ENCODE measurements around the gene OR5I1.
"Not testable (repeated sequence)": the region's sequence is repeated elsewhere in the genome, so short reads cannot be mapped to it uniquely, and the experiment has no call there.

The OR5I1 gene

DNA sequence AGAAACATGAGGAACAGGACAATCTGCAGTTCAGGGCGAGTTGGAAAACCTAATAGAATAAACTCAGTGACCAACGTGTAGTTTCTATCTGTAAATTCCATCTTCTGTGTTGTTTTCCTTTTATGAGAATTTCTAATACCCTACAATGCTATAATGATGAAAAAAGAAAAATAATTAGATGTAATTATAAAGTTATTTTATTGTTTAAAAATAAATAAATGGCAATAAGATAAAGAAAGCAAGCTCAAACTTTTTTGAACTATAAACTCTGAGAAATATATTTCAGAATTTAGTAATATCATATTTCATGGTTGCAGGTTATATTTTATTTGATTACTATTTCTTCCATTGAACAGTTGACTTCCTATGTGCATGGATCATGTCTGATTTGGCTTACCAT lies at the start of gene OR5I1:
Gene OR5I1 (minus strand): TSS at position 101 of the 400 bp plus-strand sequence. CDS start 0 bp downstream, at position 101.
- peaks cover 8% of the 10 kb centered on the region for H3K9me3 Mint-ChIP-seq
- DNase-seq (ENCODE audit: low spot score in 2 of 2) = no peak
- H3K4me1 Mint-ChIP-seq = no peaks in the 10 kb centered on the region
- H3K27ac Mint-ChIP-seq = no peak within 1 kb of the TSS
- ATAC-seq = no peak
- no peaks in the 10 kb centered on the region for H3K36me3 Mint-ChIP-seq
- no peak within 1 kb of the TSS for H3K4me3 Mint-ChIP-seq

DNA sequence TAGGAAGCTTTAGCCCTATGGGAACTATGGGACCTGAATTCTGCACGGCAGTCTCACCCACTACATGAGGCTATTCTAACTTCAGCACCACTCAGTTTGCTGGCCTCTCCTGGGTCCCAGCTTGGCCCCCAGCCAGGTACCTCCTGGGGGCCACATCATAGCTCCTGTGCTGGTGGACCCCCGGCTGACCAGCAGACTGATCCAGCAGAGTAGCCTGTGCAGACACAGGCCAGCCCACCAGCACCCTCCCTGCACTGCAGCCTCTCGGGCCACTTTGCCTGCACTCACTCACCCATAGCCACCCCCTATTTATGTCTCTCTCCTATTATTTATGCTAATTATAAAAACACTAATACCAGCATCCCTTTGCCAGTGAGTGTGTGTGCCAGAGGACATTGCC lies 34.7 kb upstream of the OR5I1 start:
- Mint-ChIP-seq H3K9me3 (peaks cover 19% of the 10 kb centered on the region), H3K27ac (no peak overlapping the region), H3K36me3 (no peaks in the 10 kb centered on the region), H3K4me1 (no peaks in the 10 kb centered on the region), H3K4me3 (no peak overlapping the region)
- ATAC-seq = peak; percentile 37
- no peak for DNase-seq (ENCODE audit: low spot score in 2 of 2)

DNA sequence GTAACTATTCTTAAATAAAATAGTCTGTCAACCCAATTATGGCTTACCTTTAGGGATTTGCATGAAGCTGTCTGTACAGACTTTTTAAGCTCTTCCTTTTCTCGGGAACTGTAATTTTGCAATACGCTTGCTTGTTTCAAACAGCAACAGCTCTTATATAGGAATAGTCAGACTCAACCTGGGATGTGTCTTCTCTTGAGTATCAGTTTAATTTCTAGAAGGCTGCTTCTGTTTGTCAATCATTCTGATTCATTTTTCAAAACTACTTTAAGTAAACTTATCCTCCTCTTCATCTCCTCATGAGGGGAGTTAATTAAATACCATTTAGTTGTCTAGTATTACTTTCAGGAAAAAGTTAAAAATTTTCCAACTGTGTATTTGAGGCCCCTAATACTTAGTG lies 33.6 kb upstream of the OR5I1 start, which contains the start of gene OR10AG1:
Gene OR10AG1 (minus strand): TSS at position 101 of the 400 bp plus-strand sequence. CDS start 38 bp downstream, at position 63.
- ATAC-seq = no peak
- Mint-ChIP-seq H3K4me3 (no peak within 1 kb of the TSS), H3K27ac (no peak within 1 kb of the TSS), H3K36me3 (no peaks in the 10 kb centered on the region), H3K9me3 (peaks cover 22% of the 10 kb centered on the region), H3K4me1 (no peaks in the 10 kb centered on the region)
- DNase-seq (ENCODE audit: low spot score in 2 of 2) = no peak

- H3K4me3 Mint-ChIP-seq = no peak overlapping the region
- no peaks in the 10 kb centered on the region for H3K36me3 Mint-ChIP-seq
- H3K4me1 Mint-ChIP-seq = no peaks in the 10 kb centered on the region
- ATAC-seq (no peak), DNase-seq (ENCODE audit: low spot score in 2 of 2) (no peak)
- H3K27ac Mint-ChIP-seq = no peak overlapping the region
- H3K9me3 Mint-ChIP-seq = peaks cover 22% of the 10 kb centered on the region
Observed at GRCh38 chr11:55967914-55968313, 31.7 kb upstream of the OR5I1 start.

GRCh38 chr11:55966391-55966790 lies 30.2 kb upstream of the OR5I1 start:
- H3K4me1 Mint-ChIP-seq = no peaks in the 10 kb centered on the region
- no peak overlapping the region for H3K4me3 Mint-ChIP-seq
- H3K27ac Mint-ChIP-seq = no peak overlapping the region
- ATAC-seq (no peak), DNase-seq (ENCODE audit: low spot score in 2 of 2) (no peak)
- peaks cover 27% of the 10 kb centered on the region for H3K9me3 Mint-ChIP-seq
- H3K36me3 Mint-ChIP-seq = no peaks in the 10 kb centered on the region

DNA sequence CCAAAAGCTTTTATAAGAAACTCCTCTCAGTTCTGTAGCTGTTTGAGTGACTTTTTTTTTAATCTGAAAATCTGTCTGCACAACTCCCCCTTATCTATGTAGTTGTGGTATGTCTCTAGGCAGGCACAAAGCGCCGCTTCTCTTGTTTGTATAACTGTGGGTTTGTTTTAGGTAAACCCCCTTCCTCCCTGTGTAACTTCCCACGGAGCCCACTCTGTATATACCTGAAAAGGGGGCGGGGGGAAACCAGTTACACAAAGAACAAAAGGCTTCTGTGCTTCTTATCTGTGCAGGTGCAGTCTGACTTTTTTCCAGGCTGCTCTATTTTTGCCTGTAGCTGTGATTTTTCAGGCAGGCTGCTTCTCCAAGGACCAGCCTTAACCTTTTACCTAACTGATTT lies 20.3 kb upstream of the OR5I1 start:
- Mint-ChIP-seq H3K36me3 (no peaks in the 10 kb centered on the region), H3K27ac (no peak overlapping the region), H3K4me3 (no peak overlapping the region), H3K9me3 (peaks cover 14% of the 10 kb centered on the region), H3K4me1 (no peaks in the 10 kb centered on the region)
- no peak for ATAC-seq
- no peak for DNase-seq (ENCODE audit: low spot score in 2 of 2)

DNA sequence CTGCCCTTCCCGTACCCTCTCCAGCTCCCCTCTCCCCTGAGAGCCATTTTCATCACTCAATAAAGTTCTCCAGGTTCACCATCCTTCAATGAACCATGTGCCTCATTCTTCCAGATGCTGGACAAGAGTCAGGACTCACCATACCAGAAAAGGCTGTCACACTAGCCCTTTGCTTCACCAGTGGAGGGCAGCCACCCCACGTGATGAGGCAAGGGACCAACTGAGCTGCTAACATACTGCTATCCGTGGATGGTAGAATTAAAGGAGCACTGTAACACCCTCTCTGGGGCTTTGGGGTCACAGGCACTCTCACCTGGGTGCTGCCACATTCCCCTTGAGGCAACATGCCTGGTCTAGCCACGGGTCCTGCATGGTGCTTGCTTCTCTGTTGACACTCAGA lies 13.1 kb upstream of the OR5I1 start:
- Mint-ChIP-seq H3K4me1 (no peaks in the 10 kb centered on the region), H3K4me3 (no peak overlapping the region), H3K27ac (no peak overlapping the region), H3K9me3 (peaks cover 15% of the 10 kb centered on the region), H3K36me3 (no peaks in the 10 kb centered on the region)
- ATAC-seq = no peak
- DNase-seq (ENCODE audit: low spot score in 2 of 2) = no peak

DNA sequence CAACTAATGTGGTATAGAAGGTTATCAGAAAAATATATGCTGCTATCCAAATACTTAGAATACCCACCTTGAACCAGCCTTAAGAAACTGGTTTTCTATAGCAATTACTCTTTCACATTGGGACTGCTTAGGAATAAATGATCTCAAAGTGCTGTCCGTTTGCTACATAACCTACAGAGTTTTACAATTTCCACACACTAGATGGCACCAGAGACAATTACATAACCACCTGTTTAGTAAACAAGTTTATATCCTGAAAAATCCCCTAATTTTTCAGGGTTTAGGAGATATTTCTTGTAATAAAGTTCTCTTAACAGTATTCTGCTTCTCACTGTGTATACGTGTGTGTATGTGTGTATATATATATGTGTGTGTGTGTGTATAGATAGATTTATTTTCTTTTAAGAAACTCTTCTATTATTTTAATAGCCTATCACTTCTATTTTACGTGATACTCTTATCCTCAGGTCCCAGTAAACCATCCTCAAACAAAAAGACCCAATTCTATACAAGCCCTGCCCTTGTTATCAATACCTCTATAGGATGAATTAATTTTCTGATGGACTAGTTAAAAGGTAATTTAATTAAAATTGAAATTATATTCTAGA lies 6.7 kb upstream of the OR5I1 start:
- DNase-seq (ENCODE audit: low spot score in 2 of 2) (no peak), ATAC-seq (no peak)
- Mint-ChIP-seq H3K36me3 (no peaks in the 10 kb centered on the region), H3K27ac (no peak overlapping the region), H3K4me3 (no peak overlapping the region), H3K4me1 (no peaks in the 10 kb centered on the region), H3K9me3 (peaks cover 3% of the 10 kb centered on the region)

DNA sequence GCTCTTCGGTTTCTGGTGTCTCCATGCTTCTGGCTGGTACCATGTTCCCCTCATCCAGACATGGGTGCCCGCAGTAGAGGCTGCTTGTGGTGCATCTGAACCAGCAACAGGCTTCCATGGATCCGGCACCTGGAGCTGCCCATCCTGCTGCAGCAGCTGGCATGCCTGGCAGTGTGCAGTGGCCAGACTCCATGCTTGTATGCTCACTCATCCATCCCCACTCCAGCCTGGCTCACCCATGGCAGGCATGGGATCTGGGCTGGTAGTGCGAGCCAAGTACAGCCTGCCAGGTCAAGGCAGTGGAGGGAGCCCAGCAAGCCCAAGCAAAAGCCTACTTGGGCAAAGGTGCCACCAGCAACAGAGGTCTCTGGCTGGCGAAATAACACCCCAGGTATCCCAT lies 15.7 kb downstream of the OR5I1 start:
- ATAC-seq (peak; percentile 13), DNase-seq (ENCODE audit: low spot score in 2 of 2) (no peak)
- H3K9me3 Mint-ChIP-seq = no peaks in the 10 kb centered on the region
- H3K36me3 Mint-ChIP-seq = no peaks in the 10 kb centered on the region
- H3K4me1 Mint-ChIP-seq = no peaks in the 10 kb centered on the region
- no peak overlapping the region for H3K4me3 Mint-ChIP-seq
- no peak overlapping the region for H3K27ac Mint-ChIP-seq

DNA sequence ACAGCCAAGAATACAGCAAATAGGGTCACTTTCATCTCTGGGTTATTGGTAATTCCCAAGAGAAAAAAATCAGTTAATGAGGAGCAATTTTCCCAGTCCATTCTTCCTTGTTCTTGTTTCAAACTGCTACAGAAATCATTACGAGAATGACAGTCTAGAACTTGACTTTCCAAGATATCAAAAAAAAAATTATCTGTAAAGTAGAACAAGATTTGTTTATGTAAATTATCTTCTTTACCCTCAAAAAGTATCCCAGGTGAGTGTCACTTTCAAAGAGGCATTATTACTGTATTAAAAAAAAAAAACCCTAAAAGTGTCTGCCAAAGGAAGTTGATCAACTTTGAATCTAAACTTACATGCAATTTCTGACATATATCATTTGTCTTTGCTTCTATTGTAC lies 21.7 kb downstream of the OR5I1 start, which contains the start of gene OR5W2:
Gene OR5W2 (minus strand): TSS at position 101 of the 400 bp plus-strand sequence. CDS start 0 bp downstream, at position 101.
- no peak within 1 kb of the TSS for H3K27ac Mint-ChIP-seq
- no peak for ATAC-seq
- peaks cover 8% of the 10 kb centered on the region for H3K9me3 Mint-ChIP-seq

DNA sequence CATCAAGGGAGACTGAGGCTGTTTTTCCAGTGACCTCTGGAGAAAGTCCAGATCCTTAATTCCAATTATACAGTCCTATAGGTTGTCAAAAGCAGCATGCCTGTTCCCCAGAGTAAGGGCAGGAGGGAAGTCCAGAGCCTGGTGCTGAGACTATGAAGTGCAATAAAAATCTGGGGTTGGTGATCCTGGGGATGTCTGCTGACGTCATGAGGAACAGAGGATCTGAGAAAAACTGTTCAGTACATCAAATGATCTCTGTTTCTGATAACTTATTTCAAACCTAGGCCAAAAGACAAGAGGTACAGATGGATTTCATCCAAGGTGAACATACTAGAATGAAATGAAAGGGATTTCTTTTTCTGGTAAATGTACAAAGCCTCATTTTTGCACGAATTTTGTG lies 33.9 kb downstream of the OR5I1 start:
- Mint-ChIP-seq H3K36me3 (no peaks in the 10 kb centered on the region), H3K4me3 (no peak overlapping the region), H3K27ac (no peak overlapping the region), H3K4me1 (no peaks in the 10 kb centered on the region), H3K9me3 (peaks cover 28% of the 10 kb centered on the region)
- no peak for DNase-seq (ENCODE audit: low spot score in 2 of 2)
- no peak for ATAC-seq

More for the DNA sequence above, 21.7 kb downstream of the OR5I1 start, which contains the start of gene OR5W2:
- Mint-ChIP-seq H3K4me1 (no peaks in the 10 kb centered on the region), H3K36me3 (no peaks in the 10 kb centered on the region), H3K4me3 (no peak within 1 kb of the TSS)
- no peak for DNase-seq (ENCODE audit: low spot score in 2 of 2)

GRCh38 chr11:55895216-55895615 lies 41.0 kb downstream of the OR5I1 start:
- peaks cover 21% of the 10 kb centered on the region for H3K9me3 Mint-ChIP-seq
- no peaks in the 10 kb centered on the region for H3K36me3 Mint-ChIP-seq
- no peaks in the 10 kb centered on the region for H3K4me1 Mint-ChIP-seq
- DNase-seq (ENCODE audit: low spot score in 2 of 2) = no peak
- no peak for ATAC-seq
- H3K4me3 Mint-ChIP-seq = no peak overlapping the region
- H3K27ac Mint-ChIP-seq = no peak overlapping the region

DNA sequence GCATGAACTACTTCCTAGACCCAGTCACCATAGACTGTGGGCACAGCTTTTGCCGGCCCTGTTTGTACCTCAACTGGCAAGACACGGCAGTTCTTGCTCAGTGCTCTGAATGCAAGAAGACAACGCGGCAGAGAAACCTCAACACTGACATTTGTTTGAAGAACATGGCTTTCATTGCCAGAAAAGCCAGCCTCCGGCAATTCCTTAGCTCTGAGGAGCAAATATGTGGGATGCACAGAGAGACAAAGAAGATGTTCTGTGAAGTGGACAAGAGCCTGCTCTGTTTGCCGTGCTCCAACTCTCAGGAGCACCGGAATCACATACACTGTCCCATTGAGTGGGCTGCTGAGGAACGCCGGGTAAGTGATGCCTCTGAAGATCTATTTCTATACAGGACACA lies 50.7 kb downstream of the OR5I1 start:
- H3K4me1 Mint-ChIP-seq; H3K36me3 Mint-ChIP-seq; H3K4me3 Mint-ChIP-seq; DNase-seq (ENCODE audit: low spot score in 2 of 2); ATAC-seq; H3K27ac Mint-ChIP-seq: not testable (repeated sequence)
- H3K9me3 Mint-ChIP-seq = peaks cover 10% of the 10 kb centered on the region

Measured in stimulated activated effector memory CD8-positive, alpha-beta T cell treated with anti-CD3 and anti-CD28 coated beads, Interleukin-12 subunit alpha, Interleukin-12 subunit beta, amount 100 ng/mL, for 72 hours (primary cell).